Measurements from ENCODE around the gene HTATIP2. TPM values are rescaled to one million over a fixed set of nuclear protein-coding genes. Genes with fewer than 3 reads are reported as not detected.

HTATIP2 gene
- total and polyA plus RNA-seq, 2 experiments from 2014 or later: 45.0 to 57.5 TPM

DNA sequence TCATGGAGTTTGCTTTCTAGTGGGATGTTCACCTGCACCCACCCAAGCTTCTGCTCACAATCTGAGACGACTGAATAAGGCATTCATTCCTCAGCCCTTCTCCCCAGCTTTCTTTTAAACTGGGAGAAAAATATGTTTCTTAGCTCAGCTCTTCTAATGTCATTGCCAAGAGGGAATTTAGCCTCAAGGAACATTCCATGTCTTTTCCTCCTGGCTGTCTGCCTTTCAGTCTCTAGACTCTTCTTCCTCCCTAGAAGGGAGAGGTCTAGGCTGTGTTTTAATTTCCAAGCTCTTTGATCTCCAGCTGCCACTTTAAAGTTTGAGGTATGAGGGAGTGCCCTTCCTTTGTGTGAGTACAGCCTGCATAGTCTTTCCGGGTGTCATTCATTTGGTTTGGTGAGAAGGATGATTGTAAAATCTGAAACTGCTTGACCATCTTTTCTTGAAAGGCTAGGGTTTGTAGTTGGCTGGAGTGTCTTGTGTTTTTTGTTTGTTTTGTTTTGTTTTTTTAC is 11.7 kb upstream of the HTATIP2 start:
- H2AFZ ChIP-seq: no peak overlapping the region
- H3F3A ChIP-seq (replicated peaks; ENCODE audit: low read depth): no peaks in the 10 kb centered on the region
- H3K27ac ChIP-seq (ENCODE audit: low read depth): no peak overlapping the region
- H3K4me1 ChIP-seq (ENCODE audit: insufficient read depth): no peaks in the 10 kb centered on the region
- Mint-ChIP-seq H3K36me3 (ENCODE audit: low read depth) (no peaks in the 10 kb centered on the region), H3K27ac (no peak overlapping the region), H3K4me1 (no peaks in the 10 kb centered on the region), H3K4me3 (no peak overlapping the region), H3K9me3 (no peaks in the 10 kb centered on the region), H3K27me3 (ENCODE audit: insufficient read depth, low read depth, poor library complexity) (no peaks in the 10 kb centered on the region)
- no peak overlapping the region for H3K4me2 ChIP-seq
- H3K27me3 ChIP-seq (ENCODE audit: insufficient read depth): no peaks in the 10 kb centered on the region; the same call in 1 of the 2 replicates
- no peak for TF ChIP-seq ZNF331 (CRISPR knock-in tag; IDR thresholded peaks at IDR 0.05; ENCODE audit: low read depth)
- TF ChIP-seq EZH2phosphoT487 (IDR thresholded peaks at IDR 0.05; ENCODE audit: unreplicated experiment): no peak
- TF ChIP-seq, protein P1, sequence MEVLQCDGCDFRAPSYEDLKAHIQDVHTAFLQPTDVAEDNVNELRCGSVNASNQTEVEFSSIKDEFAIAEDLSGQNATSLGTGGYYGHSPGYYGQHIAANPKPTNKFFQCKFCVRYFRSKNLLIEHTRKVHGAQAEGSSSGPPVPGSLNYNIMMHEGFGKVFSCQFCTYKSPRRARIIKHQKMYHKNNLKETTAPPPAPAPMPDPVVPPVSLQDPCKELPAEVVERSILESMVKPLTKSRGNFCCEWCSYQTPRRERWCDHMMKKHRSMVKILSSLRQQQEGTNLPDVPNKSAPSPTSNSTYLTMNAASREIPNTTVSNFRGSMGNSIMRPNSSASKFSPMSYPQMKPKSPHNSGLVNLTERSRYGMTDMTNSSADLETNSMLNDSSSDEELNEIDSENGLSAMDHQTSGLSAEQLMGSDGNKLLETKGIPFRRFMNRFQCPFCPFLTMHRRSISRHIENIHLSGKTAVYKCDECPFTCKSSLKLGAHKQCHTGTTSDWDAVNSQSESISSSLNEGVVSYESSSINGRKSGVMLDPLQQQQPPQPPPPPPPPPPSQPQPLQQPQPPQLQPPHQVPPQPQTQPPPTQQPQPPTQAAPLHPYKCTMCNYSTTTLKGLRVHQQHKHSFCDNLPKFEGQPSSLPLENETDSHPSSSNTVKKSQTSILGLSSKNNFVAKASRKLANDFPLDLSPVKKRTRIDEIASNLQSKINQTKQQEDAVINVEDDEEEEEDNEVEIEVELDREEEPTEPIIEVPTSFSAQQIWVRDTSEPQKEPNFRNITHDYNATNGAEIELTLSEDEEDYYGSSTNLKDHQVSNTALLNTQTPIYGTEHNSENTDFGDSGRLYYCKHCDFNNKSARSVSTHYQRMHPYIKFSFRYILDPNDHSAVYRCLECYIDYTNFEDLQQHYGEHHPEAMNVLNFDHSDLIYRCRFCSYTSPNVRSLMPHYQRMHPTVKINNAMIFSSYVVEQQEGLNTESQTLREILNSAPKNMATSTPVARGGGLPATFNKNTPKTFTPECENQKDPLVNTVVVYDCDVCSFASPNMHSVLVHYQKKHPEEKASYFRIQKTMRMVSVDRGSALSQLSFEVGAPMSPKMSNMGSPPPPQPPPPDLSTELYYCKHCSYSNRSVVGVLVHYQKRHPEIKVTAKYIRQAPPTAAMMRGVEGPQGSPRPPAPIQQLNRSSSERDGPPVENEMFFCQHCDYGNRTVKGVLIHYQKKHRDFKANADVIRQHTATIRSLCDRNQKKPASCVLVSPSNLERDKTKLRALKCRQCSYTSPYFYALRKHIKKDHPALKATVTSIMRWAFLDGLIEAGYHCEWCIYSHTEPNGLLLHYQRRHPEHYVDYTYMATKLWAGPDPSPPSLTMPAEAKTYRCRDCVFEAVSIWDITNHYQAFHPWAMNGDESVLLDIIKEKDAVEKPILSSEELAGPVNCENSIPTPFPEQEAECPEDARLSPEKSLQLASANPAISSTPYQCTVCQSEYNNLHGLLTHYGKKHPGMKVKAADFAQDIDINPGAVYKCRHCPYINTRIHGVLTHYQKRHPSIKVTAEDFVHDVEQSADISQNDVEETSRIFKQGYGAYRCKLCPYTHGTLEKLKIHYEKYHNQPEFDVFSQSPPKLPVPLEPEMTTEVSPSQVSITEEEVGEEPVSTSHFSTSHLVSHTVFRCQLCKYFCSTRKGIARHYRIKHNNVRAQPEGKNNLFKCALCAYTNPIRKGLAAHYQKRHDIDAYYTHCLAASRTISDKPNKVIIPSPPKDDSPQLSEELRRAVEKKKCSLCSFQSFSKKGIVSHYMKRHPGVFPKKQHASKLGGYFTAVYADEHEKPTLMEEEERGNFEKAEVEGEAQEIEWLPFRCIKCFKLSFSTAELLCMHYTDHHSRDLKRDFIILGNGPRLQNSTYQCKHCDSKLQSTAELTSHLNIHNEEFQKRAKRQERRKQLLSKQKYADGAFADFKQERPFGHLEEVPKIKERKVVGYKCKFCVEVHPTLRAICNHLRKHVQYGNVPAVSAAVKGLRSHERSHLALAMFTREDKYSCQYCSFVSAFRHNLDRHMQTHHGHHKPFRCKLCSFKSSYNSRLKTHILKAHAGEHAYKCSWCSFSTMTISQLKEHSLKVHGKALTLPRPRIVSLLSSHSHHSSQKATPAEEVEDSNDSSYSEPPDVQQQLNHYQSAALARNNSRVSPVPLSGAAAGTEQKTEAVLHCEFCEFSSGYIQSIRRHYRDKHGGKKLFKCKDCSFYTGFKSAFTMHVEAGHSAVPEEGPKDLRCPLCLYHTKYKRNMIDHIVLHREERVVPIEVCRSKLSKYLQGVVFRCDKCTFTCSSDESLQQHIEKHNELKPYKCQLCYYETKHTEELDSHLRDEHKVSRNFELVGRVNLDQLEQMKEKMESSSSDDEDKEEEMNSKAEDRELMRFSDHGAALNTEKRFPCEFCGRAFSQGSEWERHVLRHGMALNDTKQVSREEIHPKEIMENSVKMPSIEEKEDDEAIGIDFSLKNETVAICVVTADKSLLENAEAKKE (CRISPR knock-in tag; IDR thresholded peaks at IDR 0.05): no peak
- TF ChIP-seq CREB1 (CRISPR knock-in tag; IDR thresholded peaks at IDR 0.05; ENCODE audit: low read depth): no peak
- TF ChIP-seq, protein P2, sequence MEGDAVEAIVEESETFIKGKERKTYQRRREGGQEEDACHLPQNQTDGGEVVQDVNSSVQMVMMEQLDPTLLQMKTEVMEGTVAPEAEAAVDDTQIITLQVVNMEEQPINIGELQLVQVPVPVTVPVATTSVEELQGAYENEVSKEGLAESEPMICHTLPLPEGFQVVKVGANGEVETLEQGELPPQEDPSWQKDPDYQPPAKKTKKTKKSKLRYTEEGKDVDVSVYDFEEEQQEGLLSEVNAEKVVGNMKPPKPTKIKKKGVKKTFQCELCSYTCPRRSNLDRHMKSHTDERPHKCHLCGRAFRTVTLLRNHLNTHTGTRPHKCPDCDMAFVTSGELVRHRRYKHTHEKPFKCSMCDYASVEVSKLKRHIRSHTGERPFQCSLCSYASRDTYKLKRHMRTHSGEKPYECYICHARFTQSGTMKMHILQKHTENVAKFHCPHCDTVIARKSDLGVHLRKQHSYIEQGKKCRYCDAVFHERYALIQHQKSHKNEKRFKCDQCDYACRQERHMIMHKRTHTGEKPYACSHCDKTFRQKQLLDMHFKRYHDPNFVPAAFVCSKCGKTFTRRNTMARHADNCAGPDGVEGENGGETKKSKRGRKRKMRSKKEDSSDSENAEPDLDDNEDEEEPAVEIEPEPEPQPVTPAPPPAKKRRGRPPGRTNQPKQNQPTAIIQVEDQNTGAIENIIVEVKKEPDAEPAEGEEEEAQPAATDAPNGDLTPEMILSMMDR (conservative IDR thresholded peaks at IDR 0.05; ENCODE audit: low read depth in 2 of 2): no peak
- TF ChIP-seq STAT1 (IDR thresholded peaks at IDR 0.05; ENCODE audit: unreplicated experiment): no peak
- no peak for TF ChIP-seq NANOG (IDR thresholded peaks at IDR 0.05; ENCODE audit: borderline replicate concordance)
- no peak for TF ChIP-seq ZNF114 (CRISPR knock-in tag; IDR thresholded peaks at IDR 0.05)
- TF ChIP-seq JUNB (IDR thresholded peaks at IDR 0.05; ENCODE audit: unreplicated experiment): no peak
- no peak for TF ChIP-seq EZH2 (IDR thresholded peaks at IDR 0.05; ENCODE audit: low read depth, unreplicated experiment)
- TF ChIP-seq, protein P3, sequence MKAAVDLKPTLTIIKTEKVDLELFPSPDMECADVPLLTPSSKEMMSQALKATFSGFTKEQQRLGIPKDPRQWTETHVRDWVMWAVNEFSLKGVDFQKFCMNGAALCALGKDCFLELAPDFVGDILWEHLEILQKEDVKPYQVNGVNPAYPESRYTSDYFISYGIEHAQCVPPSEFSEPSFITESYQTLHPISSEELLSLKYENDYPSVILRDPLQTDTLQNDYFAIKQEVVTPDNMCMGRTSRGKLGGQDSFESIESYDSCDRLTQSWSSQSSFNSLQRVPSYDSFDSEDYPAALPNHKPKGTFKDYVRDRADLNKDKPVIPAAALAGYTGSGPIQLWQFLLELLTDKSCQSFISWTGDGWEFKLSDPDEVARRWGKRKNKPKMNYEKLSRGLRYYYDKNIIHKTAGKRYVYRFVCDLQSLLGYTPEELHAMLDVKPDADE (IDR thresholded peaks at IDR 0.05): no peak
- TF ChIP-seq, protein P4, sequence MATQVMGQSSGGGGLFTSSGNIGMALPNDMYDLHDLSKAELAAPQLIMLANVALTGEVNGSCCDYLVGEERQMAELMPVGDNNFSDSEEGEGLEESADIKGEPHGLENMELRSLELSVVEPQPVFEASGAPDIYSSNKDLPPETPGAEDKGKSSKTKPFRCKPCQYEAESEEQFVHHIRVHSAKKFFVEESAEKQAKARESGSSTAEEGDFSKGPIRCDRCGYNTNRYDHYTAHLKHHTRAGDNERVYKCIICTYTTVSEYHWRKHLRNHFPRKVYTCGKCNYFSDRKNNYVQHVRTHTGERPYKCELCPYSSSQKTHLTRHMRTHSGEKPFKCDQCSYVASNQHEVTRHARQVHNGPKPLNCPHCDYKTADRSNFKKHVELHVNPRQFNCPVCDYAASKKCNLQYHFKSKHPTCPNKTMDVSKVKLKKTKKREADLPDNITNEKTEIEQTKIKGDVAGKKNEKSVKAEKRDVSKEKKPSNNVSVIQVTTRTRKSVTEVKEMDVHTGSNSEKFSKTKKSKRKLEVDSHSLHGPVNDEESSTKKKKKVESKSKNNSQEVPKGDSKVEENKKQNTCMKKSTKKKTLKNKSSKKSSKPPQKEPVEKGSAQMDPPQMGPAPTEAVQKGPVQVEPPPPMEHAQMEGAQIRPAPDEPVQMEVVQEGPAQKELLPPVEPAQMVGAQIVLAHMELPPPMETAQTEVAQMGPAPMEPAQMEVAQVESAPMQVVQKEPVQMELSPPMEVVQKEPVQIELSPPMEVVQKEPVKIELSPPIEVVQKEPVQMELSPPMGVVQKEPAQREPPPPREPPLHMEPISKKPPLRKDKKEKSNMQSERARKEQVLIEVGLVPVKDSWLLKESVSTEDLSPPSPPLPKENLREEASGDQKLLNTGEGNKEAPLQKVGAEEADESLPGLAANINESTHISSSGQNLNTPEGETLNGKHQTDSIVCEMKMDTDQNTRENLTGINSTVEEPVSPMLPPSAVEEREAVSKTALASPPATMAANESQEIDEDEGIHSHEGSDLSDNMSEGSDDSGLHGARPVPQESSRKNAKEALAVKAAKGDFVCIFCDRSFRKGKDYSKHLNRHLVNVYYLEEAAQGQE (IDR thresholded peaks at IDR 0.05; ENCODE audit: unreplicated experiment): no peak
- no peak for TF ChIP-seq POLR2AphosphoS5 (IDR thresholded peaks at IDR 0.05; ENCODE audit: low read depth)
- H3K9me2 ChIP-seq (ENCODE audit: insufficient read depth): no peaks in the 10 kb centered on the region
- H3K79me2 ChIP-seq (replicated peaks; ENCODE audit: insufficient read depth): no peaks in the 10 kb centered on the region
- no peak overlapping the region for H3K4me3 ChIP-seq
- H3K36me3 ChIP-seq (ENCODE audit: insufficient read depth): no peaks in the 10 kb centered on the region
- DNase-seq (ENCODE audit: low spot score): no peak
- no peaks in the 10 kb centered on the region for H4K20me1 ChIP-seq (replicated peaks; ENCODE audit: insufficient read depth)
- no peak for ATAC-seq
